Activated CD4-positive, alpha-beta T cell treated with anti-CD3 and anti-CD28 coated beads, Interleukin-2, amount 10 ng/mL, durations not matched to agents 24 days and 14 days (primary cell): ENCODE data around the gene CRYBA4. TPM values are rescaled to one million over a fixed set of nuclear protein-coding genes. Genes with fewer than 3 reads are reported as not detected.
A peak's percentile ranks its signal among the peaks of the same experiment; 100 is the strongest.

Experiments used
- DNase-seq: peaks from one replicate; pipeline ENCODE4 v3.0.0; 2022
- H3K27ac Mint-ChIP-seq: one replicate; pipeline ENCODE4 v1.8.0; 2022; ENCODE audit warnings: mild to moderate bottlenecking, mixed read lengths
- H3K27me3 Mint-ChIP-seq: one replicate; pipeline ENCODE4 v1.8.0; 2022; ENCODE audit warnings: mixed read lengths
- H3K36me3 Mint-ChIP-seq: one replicate; pipeline ENCODE4 v1.8.0; 2022; ENCODE audit warnings: low read depth, mild to moderate bottlenecking, mixed read lengths
- H3K4me1 Mint-ChIP-seq: one replicate; pipeline ENCODE4 v1.8.0; 2021; ENCODE audit warnings: mixed read lengths
- H3K4me3 Mint-ChIP-seq: one replicate; pipeline ENCODE4 v1.8.0; 2022; ENCODE audit warnings: mild to moderate bottlenecking, moderate library complexity, mixed read lengths
- H3K9me3 Mint-ChIP-seq: one replicate; pipeline ENCODE4 v1.8.0; 2021; ENCODE audit warnings: mixed read lengths
- intact Hi-C: fragments of 100-400 bp; cut with micrococcal nuclease; formaldehyde crosslinking; loops from one replicate; pipeline ENCODE4 v1.15.1; 2023
- total RNA-seq: library from RNA; stranded (reverse); gene quantifications from 2 replicates; pipeline ENCODE4 v1.2.3, GENCODE V29; 2022

The CRYBA4 gene
- total RNA-seq, 1 donor from 2014 or later: not detected

DNA sequence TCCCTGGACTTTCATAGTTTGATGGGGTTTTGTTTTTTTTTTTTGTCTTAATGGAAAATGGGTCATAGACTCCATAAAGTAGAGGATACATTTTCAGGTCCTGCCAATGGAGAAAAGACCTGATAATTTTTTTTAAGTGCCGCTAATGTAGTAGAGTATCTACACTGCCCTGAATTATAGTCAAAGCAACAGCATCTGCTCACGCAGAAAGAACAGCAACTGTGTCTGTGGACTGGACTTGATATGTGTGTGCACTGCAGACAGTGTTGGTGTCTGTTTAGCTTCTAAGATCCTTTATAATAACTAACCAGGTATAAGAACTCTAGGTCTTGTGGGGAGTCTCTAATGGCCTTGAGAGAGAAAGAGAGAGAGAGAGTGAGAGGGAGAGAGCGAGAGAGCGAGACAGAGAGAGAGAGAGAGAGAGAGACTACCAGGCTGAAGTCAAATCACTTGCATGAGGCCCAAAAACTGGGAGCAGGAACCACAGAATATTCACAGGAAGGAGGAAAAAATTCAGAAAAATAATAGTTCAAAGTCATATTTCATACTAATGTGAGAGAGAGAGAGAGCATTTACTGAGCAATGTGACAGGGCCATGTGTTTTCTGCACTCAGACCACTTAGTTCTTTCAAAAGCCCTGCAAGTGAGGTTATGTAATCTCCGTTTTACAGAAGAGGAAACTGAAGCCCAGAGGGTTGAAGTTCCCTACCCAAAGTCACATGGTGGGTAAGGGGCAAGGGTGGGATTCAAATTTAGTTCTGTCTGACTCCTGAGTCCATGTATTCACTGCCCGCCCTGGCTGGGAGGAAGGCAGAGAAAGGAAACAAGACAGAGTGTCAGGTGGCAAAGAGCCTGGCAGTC is 27.0 kb downstream of the CRYBA4 start:
- Mint-ChIP-seq H3K27ac (peak overlapping the region; percentile 65), H3K4me3 (peak overlapping the region; percentile 77), H3K27me3 (peaks cover 2% of the 10 kb centered on the region), H3K36me3 (no peaks in the 10 kb centered on the region), H3K4me1 (peaks cover 75% of the 10 kb centered on the region), H3K9me3 (no peaks in the 10 kb centered on the region)
- DNase-seq: no peak
- intact Hi-C loops: loop anchor here (1.0 kb wide), 1 partner anchor 9 kb away; the partner anchor contains the start of gene MIAT

DNA sequence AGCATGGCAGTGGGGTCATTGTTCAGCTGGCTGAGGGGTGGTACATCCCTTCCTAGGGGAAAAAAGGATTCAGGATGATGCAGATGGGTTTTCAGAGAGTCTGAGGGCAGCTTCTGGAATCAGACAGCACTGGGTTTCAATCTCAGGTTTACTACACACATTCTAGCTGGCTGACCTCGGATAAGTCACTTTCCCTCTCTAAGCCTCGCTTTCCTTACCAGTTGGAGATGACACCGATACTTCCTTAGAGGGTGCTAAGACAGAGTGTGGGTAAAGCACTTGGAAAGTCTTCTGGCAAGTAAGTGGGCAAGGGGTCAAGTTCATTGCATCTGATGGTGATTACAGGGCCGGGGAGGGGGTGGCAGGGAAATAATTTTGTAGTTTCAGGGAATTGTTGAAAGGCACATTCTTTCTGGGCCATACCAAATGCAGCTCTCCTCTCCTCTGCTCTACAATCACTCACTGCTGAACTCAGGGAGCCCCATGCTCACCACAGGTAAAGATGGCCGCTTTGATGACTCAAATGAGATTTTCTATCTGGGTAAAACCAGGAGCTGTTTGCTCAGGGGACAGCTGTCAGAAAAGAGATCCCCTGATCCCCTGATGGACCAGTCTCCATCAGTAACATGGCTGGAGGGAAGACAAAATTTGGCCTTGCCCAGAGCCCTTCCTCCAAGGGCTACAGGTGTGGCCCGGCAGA is 29.1 kb downstream of the CRYBA4 start:
- Mint-ChIP-seq H3K9me3 (no peaks in the 10 kb centered on the region), H3K4me1 (peaks cover 59% of the 10 kb centered on the region), H3K4me3 (no peak overlapping the region), H3K27me3 (peaks cover 6% of the 10 kb centered on the region), H3K36me3 (no peaks in the 10 kb centered on the region), H3K27ac (peak overlapping the region; percentile 30)
- intact Hi-C loops: no loop called here
- DNase-seq: no peak

DNA sequence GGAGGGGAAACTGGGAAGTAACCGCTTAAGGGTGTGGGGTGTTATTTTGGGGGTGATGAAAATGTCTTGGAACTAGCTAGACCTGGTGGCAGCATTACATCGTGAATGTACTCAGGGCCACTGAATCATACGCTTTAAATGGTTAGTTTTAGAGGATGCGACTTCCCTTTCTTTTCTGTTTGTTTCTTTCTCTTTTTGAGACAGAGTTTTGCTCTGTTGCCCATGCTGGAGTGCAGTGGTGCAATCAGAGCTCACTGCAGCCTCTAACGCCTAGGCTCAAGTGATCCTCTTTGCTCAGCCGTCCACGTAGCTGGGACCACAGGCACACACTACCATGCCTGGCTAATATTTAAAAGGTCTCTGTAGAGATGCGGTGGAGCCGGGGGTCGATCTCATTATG is 30.1 kb downstream of the CRYBA4 start:
- intact Hi-C loops: no loop called here
- Mint-ChIP-seq H3K27ac (no peak overlapping the region), H3K27me3 (peaks cover 6% of the 10 kb centered on the region), H3K36me3 (no peaks in the 10 kb centered on the region), H3K4me1 (peaks cover 50% of the 10 kb centered on the region), H3K4me3 (no peak overlapping the region), H3K9me3 (no peaks in the 10 kb centered on the region)
- no peak for DNase-seq

DNA sequence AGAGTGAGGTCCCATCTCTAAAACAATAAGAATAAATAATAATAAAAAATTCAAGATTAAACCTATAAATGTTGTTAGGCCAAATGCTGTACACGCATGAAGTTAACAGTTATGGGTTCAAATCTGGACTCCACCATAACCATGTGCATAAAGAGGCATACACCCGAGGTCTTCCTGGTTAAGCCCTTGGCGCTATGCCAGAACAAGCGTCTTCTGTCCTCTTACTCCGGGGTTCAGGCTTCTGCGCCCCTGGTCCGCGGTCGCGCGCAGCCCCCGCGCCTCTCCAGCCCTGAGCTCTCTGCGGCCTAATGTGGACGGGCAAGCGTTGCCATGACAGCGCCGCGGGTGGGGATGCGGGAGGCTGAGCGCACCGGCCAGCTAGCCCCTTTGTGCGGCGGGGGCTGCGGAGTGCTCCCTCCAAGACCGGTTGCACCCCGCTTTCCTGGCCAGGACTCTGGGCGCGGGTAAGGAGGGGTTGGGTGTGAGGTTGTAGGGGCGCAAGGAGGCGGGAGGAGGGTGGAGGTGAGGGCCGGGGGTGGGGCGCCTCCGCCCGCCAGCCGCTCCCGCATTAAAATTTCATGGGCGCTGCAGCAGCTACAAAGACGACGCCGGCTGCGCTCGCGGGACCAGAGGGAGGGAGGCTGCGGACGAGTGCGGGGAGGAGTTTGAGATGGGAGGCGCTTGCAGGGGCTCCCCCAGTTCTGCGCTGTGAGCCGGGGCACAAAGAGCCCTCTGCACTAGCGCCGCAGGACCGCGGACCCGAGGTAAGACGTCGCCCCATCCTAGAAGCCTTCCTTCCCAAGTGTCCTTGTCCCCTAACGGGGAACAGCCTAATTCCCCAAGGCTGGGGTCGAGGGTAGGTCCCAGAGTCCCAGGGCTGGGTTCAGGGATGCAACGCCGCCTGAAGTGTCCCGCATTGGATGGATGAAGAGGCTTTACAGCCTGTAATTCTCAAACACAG is 35.4 kb downstream of the CRYBA4 start, which contains the start of gene MIAT:
TSS of gene MIAT (plus strand) at position 698 of the 961 bp plus-strand sequence.
- Mint-ChIP-seq H3K4me3 (peak within 1 kb of the TSS; percentile 94), H3K27me3 (peaks cover 6% of the 10 kb centered on the region)
- intact Hi-C loops: loop anchor here (1.0 kb wide), 1 partner anchor 9 kb away; no protein-coding TSS in a partner anchor

DNA sequence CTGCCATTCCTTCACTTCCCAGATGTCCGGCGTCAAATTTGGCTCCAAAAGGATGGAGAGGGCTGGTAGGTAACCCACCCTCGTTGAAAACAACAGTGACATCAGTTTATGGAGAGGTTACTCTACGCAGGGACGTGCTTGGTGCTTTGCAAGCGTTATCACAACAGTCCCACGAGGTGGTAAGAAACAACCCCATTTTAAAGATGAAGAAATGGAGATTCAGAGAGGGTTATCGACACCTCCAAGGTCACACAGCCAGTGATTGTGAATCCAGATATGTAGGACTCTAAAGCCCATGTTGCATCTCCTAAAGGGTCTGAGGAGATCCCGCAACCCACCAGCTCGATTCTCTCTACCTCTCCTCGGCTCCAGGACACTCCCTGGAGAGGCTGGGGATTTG is 36.4 kb downstream of the CRYBA4 start:
- DNase-seq: peak; percentile 70
- peaks cover 4% of the 10 kb centered on the region for H3K27me3 Mint-ChIP-seq
- H3K27ac Mint-ChIP-seq: peak overlapping the region; percentile 95
- peak overlapping the region; percentile 94 for H3K4me3 Mint-ChIP-seq
- H3K36me3 Mint-ChIP-seq: peaks cover 15% of the 10 kb centered on the region
- no peaks in the 10 kb centered on the region for H3K9me3 Mint-ChIP-seq
- intact Hi-C loops: loop anchor here (2.0 kb wide), 1 partner anchor 175 kb away; the partner anchor contains the start of genes HPS4 and SRRD
- H3K4me1 Mint-ChIP-seq: peaks cover 35% of the 10 kb centered on the region

More for the DNA sequence above, 35.4 kb downstream of the CRYBA4 start, which contains the start of gene MIAT:
- Mint-ChIP-seq H3K9me3 (no peaks in the 10 kb centered on the region), H3K36me3 (peaks cover 7% of the 10 kb centered on the region), H3K4me1 (peaks cover 28% of the 10 kb centered on the region), H3K27ac (peak within 1 kb of the TSS; percentile 95)
- DNase-seq: peak; percentile 94

DNA sequence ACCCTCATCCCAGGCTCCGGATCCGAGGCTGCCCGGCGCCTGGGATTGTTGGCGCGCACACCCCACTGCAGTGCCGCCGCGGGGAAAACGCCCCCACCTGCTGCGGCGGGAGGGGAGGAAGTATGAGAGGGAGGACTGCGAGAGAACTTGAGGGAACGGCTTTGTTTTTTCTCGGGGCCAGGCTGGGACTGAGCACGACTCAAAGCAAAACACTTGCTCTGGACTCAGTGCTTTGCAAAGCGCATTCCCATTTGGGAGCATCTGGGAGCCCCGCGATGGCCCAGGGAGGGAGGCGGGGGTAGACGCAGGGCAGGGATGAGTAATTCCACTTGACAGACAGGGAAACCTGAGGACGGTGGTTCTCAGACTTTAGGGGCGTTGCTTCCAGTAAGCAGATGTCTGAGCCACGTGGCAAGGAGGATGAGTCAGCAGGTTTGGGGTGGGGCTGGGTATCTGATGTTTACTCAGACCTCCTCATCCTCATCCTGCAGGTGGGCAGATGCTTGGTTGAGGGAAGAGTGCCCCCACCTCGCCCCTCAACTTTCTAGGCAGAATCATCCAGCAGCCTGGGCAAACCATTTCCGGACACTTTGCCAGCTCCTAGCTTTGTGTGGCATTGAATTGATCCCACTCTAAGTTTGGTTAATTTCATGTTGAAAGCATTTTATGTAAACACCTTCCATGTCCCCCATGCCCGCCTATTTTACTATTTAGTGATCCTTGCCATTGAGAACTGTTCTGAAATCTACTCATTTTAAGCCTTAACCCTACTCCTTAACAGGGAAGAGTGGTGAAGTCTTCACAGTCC is 37.1 kb downstream of the CRYBA4 start:
- intact Hi-C loops: loop anchor here (1.0 to 2.0 kb wide), 3 partner anchors 13 to 176 kb away; partner anchors contain the start of genes HPS4 and SRRD
- H3K36me3 Mint-ChIP-seq: peaks cover 21% of the 10 kb centered on the region
- peak; percentile 93 for DNase-seq
- peak overlapping the region; percentile 94 for H3K4me3 Mint-ChIP-seq
- H3K27me3 Mint-ChIP-seq: peaks cover 4% of the 10 kb centered on the region
- H3K27ac Mint-ChIP-seq: peak overlapping the region; percentile 95
- peaks cover 41% of the 10 kb centered on the region for H3K4me1 Mint-ChIP-seq
- H3K9me3 Mint-ChIP-seq: no peaks in the 10 kb centered on the region

DNA sequence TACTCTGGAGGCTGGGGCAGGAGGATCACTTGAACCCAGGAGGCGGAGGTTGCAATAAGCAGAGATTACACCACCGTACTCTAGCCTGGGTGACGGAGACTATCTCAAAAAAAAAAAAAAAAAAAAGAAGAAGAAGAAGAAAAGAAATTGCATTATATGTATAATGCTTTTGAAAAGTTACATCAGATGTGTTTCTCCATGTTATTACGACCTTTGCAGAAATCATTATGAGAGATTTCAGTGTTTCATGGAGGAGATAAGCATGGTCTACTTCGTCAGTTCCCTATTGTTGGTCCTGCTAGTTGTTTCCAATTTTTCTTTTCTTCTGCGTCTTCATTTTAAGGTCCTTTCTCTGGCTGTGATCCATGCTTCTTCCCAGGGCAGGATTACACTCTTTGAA is 38.6 kb downstream of the CRYBA4 start:
- DNase-seq: no peak
- Mint-ChIP-seq H3K36me3 (peaks cover 25% of the 10 kb centered on the region), H3K9me3 (no peaks in the 10 kb centered on the region), H3K27me3 (no peaks in the 10 kb centered on the region), H3K27ac (no peak overlapping the region), H3K4me1 (peaks cover 49% of the 10 kb centered on the region), H3K4me3 (no peak overlapping the region)
- intact Hi-C loops: no loop called here

DNA sequence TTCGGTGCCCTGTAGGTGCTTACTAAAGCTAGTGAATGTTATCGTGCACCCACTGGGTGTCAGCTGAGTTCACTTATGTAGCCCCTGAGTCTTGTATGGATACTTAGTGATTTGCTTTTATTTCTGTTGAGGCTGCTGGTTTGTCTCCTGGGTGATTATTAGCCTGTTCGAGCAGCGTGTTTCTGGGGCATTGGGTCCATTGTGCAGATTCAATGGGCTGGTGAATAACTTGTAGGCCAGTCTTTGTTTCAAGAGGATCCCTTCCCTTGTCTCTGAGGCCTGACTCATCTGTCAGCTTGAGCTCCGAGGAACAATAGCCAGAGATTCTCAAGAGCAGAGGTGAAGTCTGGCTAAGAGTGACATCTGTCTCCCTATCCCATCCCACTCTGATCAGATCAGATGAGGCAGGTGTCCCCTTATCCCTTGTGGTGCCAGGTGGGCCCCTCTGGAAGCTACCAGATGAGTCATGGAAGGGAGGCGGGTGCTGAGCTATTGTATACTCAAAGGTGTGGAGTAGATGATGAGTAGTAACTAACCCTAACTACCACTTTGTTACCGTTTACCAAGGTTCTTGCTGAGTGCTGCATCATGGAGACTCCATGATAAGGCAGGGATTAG is 39.3 kb downstream of the CRYBA4 start:
- Mint-ChIP-seq H3K36me3 (peaks cover 31% of the 10 kb centered on the region), H3K9me3 (no peaks in the 10 kb centered on the region), H3K4me3 (peak overlapping the region; percentile 1), H3K4me1 (peaks cover 55% of the 10 kb centered on the region), H3K27ac (peak overlapping the region; percentile 51), H3K27me3 (no peaks in the 10 kb centered on the region)
- intact Hi-C loops: no loop called here
- DNase-seq: no peak

DNA sequence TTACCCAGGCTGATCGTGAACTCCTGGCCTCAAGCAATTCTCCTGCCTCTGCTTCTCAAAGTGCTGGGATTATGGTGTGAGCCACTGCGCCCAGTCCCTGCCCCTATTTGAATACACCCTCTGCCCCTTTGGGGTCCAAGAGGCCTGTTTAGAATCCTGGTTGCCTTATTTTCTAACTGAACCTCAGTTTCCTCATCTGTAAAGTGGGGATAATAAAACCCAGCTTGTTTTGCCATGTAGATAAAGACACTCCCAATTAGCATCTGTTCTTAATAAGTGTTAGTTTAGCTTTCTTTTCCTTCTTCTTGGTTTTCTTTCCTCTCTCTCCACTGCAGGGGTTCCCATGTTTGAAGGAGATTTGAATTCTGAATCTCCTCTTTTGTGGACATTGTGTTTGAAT is 40.4 kb downstream of the CRYBA4 start:
- Mint-ChIP-seq H3K27me3 (no peaks in the 10 kb centered on the region), H3K4me3 (no peak overlapping the region), H3K4me1 (peaks cover 54% of the 10 kb centered on the region), H3K27ac (no peak overlapping the region), H3K36me3 (peaks cover 36% of the 10 kb centered on the region), H3K9me3 (no peaks in the 10 kb centered on the region)
- no peak for DNase-seq
- intact Hi-C loops: no loop called here

DNA sequence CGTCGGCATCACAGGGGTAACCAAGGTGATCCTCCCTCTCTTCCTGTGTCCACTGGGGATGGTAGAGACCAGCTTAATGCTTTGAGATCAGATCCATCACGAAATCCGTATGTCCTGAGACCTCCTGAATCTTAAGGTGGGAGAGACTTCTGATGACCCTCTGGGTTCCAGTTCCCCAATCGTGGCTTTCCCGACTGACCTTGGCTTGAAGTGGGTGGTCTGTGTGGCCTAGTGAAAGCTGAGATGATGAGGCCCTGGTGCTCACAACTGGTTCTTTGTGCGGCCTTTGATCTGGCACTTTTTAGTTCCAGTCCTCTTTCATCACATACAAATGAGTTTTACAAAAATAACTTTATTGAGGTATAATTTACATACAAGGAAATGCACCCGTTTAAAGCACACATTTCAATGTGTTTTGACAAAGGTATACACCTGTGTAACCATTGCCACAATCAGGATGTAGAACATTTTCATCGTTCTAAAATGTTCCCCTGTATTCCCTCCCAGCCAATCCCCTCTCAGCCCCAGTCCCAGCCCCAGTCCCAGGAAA is 41.7 kb downstream of the CRYBA4 start:
- H3K9me3 Mint-ChIP-seq: no peaks in the 10 kb centered on the region
- no peak overlapping the region for H3K4me3 Mint-ChIP-seq
- H3K27me3 Mint-ChIP-seq: no peaks in the 10 kb centered on the region
- H3K36me3 Mint-ChIP-seq: peaks cover 44% of the 10 kb centered on the region
- no peak for DNase-seq
- peaks cover 51% of the 10 kb centered on the region for H3K4me1 Mint-ChIP-seq
- intact Hi-C loops: no loop called here
- H3K27ac Mint-ChIP-seq: peak overlapping the region; percentile 36

DNA sequence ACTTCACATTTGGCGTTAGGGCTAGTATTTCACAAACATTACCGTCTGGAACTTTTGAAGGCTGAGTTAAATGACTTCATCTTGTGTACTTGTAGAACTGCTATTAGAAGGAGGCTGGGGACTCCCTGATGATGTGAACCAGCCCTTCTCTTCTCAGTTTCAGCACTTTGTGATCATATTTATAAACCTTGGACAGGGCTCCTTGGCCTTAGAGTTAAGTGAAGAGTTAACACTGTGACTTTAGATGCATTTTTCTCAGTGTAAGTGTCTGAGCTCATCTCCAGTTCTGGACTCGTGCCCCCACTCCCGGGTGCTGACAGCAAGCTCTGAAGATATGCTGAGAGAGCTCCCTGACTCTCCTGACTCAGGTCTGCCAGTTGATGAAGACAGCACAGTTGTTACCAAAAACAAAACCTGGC is 44.1 kb downstream of the CRYBA4 start:
- H3K4me3 Mint-ChIP-seq: peak overlapping the region; percentile 29
- H3K36me3 Mint-ChIP-seq: peaks cover 48% of the 10 kb centered on the region
- H3K4me1 Mint-ChIP-seq: peaks cover 59% of the 10 kb centered on the region
- no peaks in the 10 kb centered on the region for H3K9me3 Mint-ChIP-seq
- intact Hi-C loops: loop anchor here (2.0 kb wide), 1 partner anchor 237 kb away; the partner anchor contains the start of gene ASPHD2
- H3K27me3 Mint-ChIP-seq: no peaks in the 10 kb centered on the region
- H3K27ac Mint-ChIP-seq: peak overlapping the region; percentile 90
- no peak for DNase-seq

DNA sequence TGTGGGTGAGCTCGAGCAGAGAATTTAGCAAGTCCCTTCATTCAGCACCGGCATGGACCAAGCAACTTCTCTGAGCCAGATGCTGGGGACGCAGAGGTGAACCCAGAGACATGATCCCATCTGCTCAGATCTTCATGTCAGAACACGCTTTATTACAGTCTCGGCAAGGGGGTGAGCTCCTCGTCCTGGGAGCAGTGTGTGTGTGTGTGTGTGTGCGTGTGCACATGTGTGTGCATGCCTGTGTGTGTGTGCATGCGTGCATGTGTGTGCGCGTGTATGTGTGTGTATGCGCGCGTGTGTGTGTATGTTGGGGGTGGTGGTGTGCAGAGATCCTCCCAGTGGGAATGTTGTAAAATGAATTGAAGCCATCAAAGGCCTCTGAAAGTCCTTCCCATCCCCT is 45.4 kb downstream of the CRYBA4 start:
- H3K27me3 Mint-ChIP-seq: no peaks in the 10 kb centered on the region
- intact Hi-C loops: no loop called here
- peaks cover 64% of the 10 kb centered on the region for H3K4me1 Mint-ChIP-seq
- H3K9me3 Mint-ChIP-seq: no peaks in the 10 kb centered on the region
- no peak overlapping the region for H3K4me3 Mint-ChIP-seq
- peaks cover 44% of the 10 kb centered on the region for H3K36me3 Mint-ChIP-seq
- DNase-seq: no peak
- H3K27ac Mint-ChIP-seq: peak overlapping the region; percentile 18
